ENCODE results near the gene LY6G5C.

The LY6G5C gene

GRCh38 chr6:31727034-31727716 is 46.3 kb upstream of the LY6G5C start:
- TF ChIP-seq CTCF (IDR thresholded peaks at IDR 0.05): no peak
- TF ChIP-seq ZFX (IDR thresholded peaks at IDR 0.05; ENCODE audit: borderline replicate concordance): no peak
- peak overlapping the region; percentile 29; the same call in 1 of the 2 replicates for H3K27ac ChIP-seq

- no peak for TF ChIP-seq ZFX (IDR thresholded peaks at IDR 0.05; ENCODE audit: borderline replicate concordance)
- TF ChIP-seq CTCF (IDR thresholded peaks at IDR 0.05): no peak
- peak overlapping the region; percentile 29 for H3K27ac ChIP-seq
These were observed 44.9 kb upstream of the LY6G5C start for GRCh38 chr6:31725502-31726350.

GRCh38 chr6:31723980-31724691 is 43.3 kb upstream of the LY6G5C start:
- TF ChIP-seq ZFX (IDR thresholded peaks at IDR 0.05; ENCODE audit: borderline replicate concordance): no peak
- no peak for TF ChIP-seq CTCF (IDR thresholded peaks at IDR 0.05)
- H3K27ac ChIP-seq: no peak overlapping the region

- TF ChIP-seq CTCF (IDR thresholded peaks at IDR 0.05) (no peak), ZFX (IDR thresholded peaks at IDR 0.05; ENCODE audit: borderline replicate concordance) (no peak)
- H3K27ac ChIP-seq: no peak within 1 kb of the TSS
These were observed 42.5 kb upstream of the LY6G5C start, which contains the start of gene MPIG6B for GRCh38 chr6:31723245-31723979. MPIG6B (plus strand) TSS chr6:31723373; CDS start chr6:31723384, 11 bp downstream.

GRCh38 chr6:31722173-31722572 is 41.3 kb upstream of the LY6G5C start:
- TF ChIP-seq CTCF (IDR thresholded peaks at IDR 0.05): no peak
- TF ChIP-seq ZFX (IDR thresholded peaks at IDR 0.05; ENCODE audit: borderline replicate concordance): no peak
- no peak overlapping the region for H3K27ac ChIP-seq

- no peak for TF ChIP-seq CTCF (IDR thresholded peaks at IDR 0.05)
- TF ChIP-seq ZFX (IDR thresholded peaks at IDR 0.05; ENCODE audit: borderline replicate concordance): no peak
- 0 out of 2 replicates have a peak within 1 kb of the TSS, but pooled peaks have one; percentile 12 for H3K27ac ChIP-seq
These were observed 40.6 kb upstream of the LY6G5C start, which contains the start of gene LY6G6C for GRCh38 chr6:31721351-31722020. LY6G6C (minus strand) TSS chr6:31721746; CDS start chr6:31721679, 67 bp downstream.
